ENCODE measurements around the gene IFRD1.

- TF ChIP-seq TOX (CRISPR knock-in tag; IDR thresholded peaks at IDR 0.05; ENCODE audit: borderline replicate concordance) (no peak), ARNTL (CRISPR knock-in tag; IDR thresholded peaks at IDR 0.05; ENCODE audit: borderline replicate concordance, low read depth) (no peak), PPARA (CRISPR knock-in tag; IDR thresholded peaks at IDR 0.05; ENCODE audit: borderline replicate concordance) (no peak), SNAI2 (CRISPR knock-in tag; IDR thresholded peaks at IDR 0.05) (no peak), ZFP3 (CRISPR knock-in tag; IDR thresholded peaks at IDR 0.05) (no peak), BACH2 (CRISPR knock-in tag; IDR thresholded peaks at IDR 0.05; ENCODE audit: borderline replicate concordance) (no peak), ZFP30 (CRISPR knock-in tag; IDR thresholded peaks at IDR 0.05) (no peak), CSDC2 (CRISPR knock-in tag; IDR thresholded peaks at IDR 0.05) (no peak)
- TF ChIP-seq, protein P1, sequence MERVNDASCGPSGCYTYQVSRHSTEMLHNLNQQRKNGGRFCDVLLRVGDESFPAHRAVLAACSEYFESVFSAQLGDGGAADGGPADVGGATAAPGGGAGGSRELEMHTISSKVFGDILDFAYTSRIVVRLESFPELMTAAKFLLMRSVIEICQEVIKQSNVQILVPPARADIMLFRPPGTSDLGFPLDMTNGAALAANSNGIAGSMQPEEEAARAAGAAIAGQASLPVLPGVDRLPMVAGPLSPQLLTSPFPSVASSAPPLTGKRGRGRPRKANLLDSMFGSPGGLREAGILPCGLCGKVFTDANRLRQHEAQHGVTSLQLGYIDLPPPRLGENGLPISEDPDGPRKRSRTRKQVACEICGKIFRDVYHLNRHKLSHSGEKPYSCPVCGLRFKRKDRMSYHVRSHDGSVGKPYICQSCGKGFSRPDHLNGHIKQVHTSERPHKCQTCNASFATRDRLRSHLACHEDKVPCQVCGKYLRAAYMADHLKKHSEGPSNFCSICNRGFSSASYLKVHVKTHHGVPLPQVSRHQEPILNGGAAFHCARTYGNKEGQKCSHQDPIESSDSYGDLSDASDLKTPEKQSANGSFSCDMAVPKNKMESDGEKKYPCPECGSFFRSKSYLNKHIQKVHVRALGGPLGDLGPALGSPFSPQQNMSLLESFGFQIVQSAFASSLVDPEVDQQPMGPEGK (CRISPR knock-in tag; IDR thresholded peaks at IDR 0.05; ENCODE audit: borderline replicate concordance): no peak
- TF ChIP-seq, protein P2, sequence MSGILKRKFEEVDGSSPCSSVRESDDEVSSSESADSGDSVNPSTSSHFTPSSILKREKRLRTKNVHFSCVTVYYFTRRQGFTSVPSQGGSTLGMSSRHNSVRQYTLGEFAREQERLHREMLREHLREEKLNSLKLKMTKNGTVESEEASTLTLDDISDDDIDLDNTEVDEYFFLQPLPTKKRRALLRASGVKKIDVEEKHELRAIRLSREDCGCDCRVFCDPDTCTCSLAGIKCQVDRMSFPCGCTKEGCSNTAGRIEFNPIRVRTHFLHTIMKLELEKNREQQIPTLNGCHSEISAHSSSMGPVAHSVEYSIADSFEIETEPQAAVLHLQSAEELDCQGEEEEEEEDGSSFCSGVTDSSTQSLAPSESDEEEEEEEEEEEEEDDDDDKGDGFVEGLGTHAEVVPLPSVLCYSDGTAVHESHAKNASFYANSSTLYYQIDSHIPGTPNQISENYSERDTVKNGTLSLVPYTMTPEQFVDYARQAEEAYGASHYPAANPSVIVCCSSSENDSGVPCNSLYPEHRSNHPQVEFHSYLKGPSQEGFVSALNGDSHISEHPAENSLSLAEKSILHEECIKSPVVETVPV (CRISPR knock-in tag; IDR thresholded peaks at IDR 0.05): no peak
- TF ChIP-seq, protein P3, sequence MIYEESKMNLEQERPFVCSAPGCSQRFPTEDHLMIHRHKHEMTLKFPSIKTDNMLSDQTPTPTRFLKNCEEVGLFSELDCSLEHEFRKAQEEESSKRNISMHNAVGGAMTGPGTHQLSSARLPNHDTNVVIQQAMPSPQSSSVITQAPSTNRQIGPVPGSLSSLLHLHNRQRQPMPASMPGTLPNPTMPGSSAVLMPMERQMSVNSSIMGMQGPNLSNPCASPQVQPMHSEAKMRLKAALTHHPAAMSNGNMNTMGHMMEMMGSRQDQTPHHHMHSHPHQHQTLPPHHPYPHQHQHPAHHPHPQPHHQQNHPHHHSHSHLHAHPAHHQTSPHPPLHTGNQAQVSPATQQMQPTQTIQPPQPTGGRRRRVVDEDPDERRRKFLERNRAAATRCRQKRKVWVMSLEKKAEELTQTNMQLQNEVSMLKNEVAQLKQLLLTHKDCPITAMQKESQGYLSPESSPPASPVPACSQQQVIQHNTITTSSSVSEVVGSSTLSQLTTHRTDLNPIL (CRISPR knock-in tag; IDR thresholded peaks at IDR 0.05; ENCODE audit: low read depth): 0 out of 2 replicates have a peak, but pooled peaks have one; percentile 39
These were observed 3.4 kb downstream of the IFRD1 start for GRCh38 chr7:112453505-112454171.

Measured in SK-N-SH treated with all-trans-retinoic acid at 6 μM for 48 hours (cell line).